HG03064 (cell line): ENCODE measurements around the gene PCDHA10.

ENCODE experiments used
- ATAC-seq: cut with Tn5 transposase; IDR thresholded peaks from one replicate; pipeline ENCODE4 v1.9.1; 2021; ENCODE audit warnings: low read depth; ENCODE audit not compliant: unreplicated experiment

Gene PCDHA10

DNA sequence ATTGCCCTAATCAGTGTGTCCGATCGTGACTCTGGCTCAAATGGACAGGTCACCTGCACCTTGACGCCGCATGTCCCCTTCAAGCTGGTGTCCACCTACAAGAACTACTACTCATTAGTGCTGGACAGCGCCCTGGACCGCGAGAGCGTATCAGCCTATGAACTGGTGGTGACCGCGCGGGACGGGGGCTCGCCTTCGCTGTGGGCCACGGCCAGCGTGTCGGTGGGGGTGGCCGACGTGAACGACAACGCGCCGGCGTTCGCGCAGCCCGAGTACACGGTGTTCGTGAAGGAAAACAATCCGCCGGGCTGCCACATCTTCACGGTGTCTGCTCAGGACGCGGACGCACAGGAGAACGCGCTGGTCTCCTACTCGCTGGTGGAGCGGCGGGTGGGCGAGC is 27.7 kb downstream of the PCDHA10 start:
- ATAC-seq = no peak

DNA sequence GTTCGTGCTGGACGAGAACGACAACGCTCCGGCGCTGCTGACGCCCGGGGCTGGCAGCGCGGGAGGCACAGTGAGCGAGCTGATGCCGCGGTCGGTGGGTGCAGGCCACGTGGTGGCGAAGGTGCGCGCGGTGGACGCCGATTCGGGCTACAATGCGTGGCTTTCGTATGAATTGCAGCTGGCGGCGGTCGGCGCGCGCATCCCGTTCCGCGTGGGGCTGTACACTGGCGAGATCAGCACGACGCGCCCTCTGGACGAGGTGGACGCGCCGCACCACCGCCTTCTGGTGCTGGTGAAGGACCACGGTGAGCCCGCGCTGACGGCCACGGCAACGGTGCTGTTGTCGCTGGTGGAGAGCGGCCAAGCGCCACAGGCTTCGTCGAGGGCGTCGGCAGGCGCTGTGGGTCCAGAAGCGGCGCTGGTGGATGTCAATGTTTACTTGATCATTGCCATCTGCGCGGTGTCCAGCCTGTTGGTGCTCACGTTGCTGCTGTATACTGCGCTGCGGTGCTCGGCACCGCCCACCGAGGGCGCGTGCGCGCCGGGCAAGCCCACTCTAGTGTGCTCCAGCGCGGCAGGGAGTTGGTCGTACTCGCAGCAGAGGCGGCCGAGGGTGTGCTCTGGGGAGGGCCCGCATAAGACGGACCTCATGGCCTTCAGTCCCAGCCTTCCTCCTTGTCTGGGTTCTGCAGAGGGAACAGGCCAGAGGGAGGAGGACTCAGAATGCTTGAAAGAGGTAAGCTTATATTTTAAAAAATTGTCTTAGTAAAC is 28.4 kb downstream of the PCDHA10 start:
- no peak for ATAC-seq

- no peak for ATAC-seq
These were observed 60.6 kb downstream of the PCDHA10 start for GRCh38 chr5:140916325-140916724.
